ENCODE data around the gene PHC2.

PHC2 gene

DNA sequence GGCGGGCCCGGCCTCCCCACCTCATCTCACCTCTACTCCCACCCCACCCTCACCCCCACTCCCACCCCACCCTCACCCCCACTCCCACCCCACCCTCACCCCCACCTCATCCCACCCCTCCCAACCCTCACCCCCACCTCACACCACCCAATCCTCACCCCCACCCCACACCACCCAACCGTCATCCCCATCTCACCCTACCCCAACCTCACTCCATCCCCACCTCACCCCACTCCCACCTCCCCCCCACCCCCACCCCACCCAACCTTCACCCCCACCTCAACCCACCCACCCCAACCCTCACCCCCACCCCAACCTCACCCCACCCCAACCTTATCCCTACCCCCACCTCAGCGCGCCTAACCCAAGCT, 123.4 kb downstream of the PHC2 start:
- TF ChIP-seq, protein P1, sequence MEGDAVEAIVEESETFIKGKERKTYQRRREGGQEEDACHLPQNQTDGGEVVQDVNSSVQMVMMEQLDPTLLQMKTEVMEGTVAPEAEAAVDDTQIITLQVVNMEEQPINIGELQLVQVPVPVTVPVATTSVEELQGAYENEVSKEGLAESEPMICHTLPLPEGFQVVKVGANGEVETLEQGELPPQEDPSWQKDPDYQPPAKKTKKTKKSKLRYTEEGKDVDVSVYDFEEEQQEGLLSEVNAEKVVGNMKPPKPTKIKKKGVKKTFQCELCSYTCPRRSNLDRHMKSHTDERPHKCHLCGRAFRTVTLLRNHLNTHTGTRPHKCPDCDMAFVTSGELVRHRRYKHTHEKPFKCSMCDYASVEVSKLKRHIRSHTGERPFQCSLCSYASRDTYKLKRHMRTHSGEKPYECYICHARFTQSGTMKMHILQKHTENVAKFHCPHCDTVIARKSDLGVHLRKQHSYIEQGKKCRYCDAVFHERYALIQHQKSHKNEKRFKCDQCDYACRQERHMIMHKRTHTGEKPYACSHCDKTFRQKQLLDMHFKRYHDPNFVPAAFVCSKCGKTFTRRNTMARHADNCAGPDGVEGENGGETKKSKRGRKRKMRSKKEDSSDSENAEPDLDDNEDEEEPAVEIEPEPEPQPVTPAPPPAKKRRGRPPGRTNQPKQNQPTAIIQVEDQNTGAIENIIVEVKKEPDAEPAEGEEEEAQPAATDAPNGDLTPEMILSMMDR (IDR thresholded peaks at IDR 0.05; ENCODE audit: extremely low read depth, missing control alignments), result no peak
- DNase-seq (ENCODE audit: low spot score), result no peak

GRCh38 chr1:33306653-33307493, 124.0 kb downstream of the PHC2 start:
- DNase-seq (ENCODE audit: low spot score), result no peak
- TF ChIP-seq, protein P1 (IDR thresholded peaks at IDR 0.05; ENCODE audit: extremely low read depth, missing control alignments), result no peak

DNA sequence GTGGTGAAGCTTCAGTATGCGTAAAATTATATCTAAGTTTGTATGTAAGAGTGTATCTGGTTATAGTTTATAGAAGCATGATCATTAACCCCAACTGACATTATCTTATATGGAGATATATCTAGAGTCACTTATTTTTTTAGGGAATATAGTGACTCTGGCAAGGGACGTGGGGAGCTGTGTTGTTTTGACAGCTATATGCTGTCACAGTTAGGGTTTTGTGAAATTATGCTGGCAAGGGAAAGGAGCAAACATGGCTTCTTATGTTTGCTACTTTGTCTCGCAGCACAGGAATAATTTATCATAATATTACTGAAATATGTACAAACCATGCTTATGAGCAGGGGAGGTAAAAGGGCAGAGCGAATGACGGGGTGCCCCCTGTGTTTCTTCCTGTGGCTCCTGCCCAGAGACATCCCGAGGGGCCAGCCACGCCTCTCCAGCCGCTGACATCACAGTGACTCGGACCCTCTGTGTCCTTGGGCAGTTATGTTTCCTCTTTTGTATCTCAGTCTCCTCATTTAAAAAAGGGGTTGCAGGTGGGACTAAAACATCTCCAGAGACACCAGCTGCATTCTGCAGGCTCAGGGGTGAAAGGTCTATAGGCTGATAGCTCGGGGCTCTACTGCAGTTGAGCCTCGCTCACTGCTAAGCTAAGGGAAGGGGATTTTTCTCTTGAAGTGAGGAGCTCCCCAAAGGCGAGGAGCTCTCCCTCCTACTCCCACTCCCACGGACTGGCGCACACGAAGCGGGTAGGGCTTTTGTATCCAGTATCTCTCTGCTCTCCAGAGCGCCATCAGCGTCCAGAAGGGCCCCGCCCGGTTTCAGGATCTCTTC, 124.9 kb downstream of the PHC2 start:
- TF ChIP-seq, protein P1 (IDR thresholded peaks at IDR 0.05; ENCODE audit: extremely low read depth, missing control alignments), result no peak

DNA sequence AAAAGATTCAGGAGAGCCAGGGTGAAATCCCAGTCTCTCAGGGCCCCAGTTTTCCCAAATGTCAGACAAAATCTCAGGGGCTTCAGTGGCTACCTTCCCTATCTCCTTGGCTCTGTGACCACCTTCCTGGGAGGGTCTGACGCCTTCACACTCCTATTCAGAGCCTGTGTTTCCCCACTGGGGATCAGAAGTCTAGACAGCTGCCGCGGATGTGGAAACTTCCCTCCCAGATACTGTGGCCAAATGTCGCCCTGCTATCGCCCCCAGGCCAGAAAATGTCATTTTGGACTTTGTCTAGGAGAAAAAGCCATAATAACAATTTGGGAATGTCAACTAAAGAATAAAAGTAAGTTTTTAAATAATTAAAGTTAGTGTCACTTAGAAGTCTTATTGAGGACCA, 125.9 kb downstream of the PHC2 start:
- DNase-seq (ENCODE audit: low spot score), result no peak
- TF ChIP-seq, protein P1 (IDR thresholded peaks at IDR 0.05; ENCODE audit: extremely low read depth, missing control alignments), result no peak

More for the DNA sequence above, 124.9 kb downstream of the PHC2 start:
- DNase-seq (ENCODE audit: low spot score), result no peak

GRCh38 chr1:33302325-33302724, 128.6 kb downstream of the PHC2 start:
- no peak for DNase-seq (ENCODE audit: low spot score)
- TF ChIP-seq, protein P1 (IDR thresholded peaks at IDR 0.05; ENCODE audit: extremely low read depth, missing control alignments), result no peak

DNA sequence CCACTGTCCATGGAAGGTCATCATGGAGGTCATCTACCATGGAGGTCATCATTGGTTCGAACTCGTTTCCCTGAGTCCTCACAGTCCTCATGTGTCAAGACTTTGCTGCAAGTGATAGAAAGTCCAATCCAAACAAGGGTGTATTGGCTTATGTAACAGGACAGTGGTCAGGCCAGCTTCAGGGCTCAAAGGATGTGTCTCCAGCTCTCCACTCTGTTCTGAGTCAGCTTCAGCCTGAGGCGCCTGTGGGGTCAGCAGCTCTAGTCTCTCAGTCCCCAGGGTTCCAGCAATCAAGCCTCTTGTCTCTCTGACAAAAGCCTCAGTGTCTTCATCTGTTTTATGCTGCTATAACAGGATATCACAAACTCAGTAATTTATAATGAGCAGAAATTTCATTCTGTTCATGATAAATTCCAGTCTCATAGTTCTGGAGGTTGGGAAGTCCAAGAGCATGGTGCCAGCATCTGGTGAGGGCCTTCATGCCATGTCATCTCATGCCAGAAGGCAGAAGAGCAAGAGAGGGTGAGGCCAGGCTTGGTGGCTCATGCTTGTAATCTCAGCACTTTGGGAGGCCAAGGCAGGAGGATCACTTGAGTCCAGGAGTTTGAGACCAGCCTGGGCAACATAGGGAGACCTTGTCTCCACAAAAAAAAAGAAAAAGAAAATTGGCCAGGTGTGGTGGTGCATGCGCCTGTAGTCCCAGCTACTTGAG, 129.5 kb downstream of the PHC2 start:
- TF ChIP-seq, protein P1 (IDR thresholded peaks at IDR 0.05; ENCODE audit: extremely low read depth, missing control alignments), result no peak
- DNase-seq (ENCODE audit: low spot score), result no peak

Data from GM20000 (cell line).